ENCODE measurements around the gene NUDT8. TPM values are rescaled to one million over a fixed set of nuclear protein-coding genes. Genes with fewer than 3 reads are reported as not detected.

Gene NUDT8
- total and polyA plus RNA-seq, 10 of the 15 experiments (the other 5 are each of a cell fraction or from before 2014, with no cell fraction given), result 0.32 to 18.2 (median 9.8) TPM

- in situ Hi-C loops (cut with MboI), result no loop called here
Measured at GRCh38 chr11:67596753-67597300, 32.9 kb downstream of the NUDT8 start.

More at GRCh38 chr11:67596753-67597300, 32.9 kb downstream of the NUDT8 start:
- 37% methylated on average over 1 of the region's 1 CpG for WGBS (ENCODE audit: insufficient coverage, insufficient replicate concordance, low lambda C conversion rate, missing lambda C conversion rate)
- TF ChIP-seq SIX5 (IDR thresholded peaks at IDR 0.05; ENCODE audit: low read depth, low read length, severe bottlenecking), result no peak
- TF ChIP-seq, protein P1, sequence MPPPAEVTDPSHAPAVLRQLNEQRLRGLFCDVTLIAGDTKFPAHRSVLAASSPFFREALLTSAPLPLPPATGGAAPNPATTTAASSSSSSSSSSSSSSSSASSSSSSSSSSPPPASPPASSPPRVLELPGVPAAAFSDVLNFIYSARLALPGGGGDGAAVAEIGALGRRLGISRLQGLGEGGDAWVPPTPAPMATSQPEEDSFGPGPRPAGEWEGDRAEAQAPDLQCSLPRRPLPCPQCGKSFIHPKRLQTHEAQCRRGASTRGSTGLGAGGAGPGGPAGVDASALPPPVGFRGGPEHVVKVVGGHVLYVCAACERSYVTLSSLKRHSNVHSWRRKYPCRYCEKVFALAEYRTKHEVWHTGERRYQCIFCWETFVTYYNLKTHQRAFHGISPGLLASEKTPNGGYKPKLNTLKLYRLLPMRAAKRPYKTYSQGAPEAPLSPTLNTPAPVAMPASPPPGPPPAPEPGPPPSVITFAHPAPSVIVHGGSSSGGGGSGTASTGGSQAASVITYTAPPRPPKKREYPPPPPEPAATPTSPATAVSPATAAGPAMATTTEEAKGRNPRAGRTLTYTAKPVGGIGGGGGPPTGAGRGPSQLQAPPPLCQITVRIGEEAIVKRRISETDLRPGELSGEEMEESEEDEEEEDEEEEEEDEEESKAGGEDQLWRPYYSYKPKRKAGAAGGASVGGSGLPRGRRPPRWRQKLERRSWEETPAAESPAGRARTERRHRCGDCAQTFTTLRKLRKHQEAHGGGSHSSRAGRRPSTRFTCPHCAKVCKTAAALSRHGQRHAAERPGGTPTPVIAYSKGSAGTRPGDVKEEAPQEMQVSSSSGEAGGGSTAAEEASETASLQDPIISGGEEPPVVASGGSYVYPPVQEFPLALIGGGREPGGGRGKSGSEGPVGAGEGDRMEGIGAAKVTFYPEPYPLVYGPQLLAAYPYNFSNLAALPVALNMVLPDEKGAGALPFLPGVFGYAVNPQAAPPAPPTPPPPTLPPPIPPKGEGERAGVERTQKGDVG (CRISPR knock-in tag; IDR thresholded peaks at IDR 0.05), result no peak
- TF ChIP-seq, protein P2, sequence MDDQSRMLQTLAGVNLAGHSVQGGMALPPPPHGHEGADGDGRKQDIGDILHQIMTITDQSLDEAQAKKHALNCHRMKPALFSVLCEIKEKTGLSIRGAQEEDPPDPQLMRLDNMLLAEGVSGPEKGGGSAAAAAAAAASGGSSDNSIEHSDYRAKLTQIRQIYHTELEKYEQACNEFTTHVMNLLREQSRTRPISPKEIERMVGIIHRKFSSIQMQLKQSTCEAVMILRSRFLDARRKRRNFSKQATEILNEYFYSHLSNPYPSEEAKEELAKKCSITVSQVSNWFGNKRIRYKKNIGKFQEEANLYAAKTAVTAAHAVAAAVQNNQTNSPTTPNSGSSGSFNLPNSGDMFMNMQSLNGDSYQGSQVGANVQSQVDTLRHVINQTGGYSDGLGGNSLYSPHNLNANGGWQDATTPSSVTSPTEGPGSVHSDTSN (IDR thresholded peaks at IDR 0.05; ENCODE audit: insufficient replicate concordance, low read depth, low read length), result no peak
- no peak for TF ChIP-seq POLR2AphosphoS2 (IDR thresholded peaks at IDR 0.05; ENCODE audit: low read depth, low read length)
- no peak for TF ChIP-seq MYB (IDR thresholded peaks at IDR 0.05; ENCODE audit: borderline replicate concordance, low read depth, low read length)
- TF ChIP-seq, protein P3, sequence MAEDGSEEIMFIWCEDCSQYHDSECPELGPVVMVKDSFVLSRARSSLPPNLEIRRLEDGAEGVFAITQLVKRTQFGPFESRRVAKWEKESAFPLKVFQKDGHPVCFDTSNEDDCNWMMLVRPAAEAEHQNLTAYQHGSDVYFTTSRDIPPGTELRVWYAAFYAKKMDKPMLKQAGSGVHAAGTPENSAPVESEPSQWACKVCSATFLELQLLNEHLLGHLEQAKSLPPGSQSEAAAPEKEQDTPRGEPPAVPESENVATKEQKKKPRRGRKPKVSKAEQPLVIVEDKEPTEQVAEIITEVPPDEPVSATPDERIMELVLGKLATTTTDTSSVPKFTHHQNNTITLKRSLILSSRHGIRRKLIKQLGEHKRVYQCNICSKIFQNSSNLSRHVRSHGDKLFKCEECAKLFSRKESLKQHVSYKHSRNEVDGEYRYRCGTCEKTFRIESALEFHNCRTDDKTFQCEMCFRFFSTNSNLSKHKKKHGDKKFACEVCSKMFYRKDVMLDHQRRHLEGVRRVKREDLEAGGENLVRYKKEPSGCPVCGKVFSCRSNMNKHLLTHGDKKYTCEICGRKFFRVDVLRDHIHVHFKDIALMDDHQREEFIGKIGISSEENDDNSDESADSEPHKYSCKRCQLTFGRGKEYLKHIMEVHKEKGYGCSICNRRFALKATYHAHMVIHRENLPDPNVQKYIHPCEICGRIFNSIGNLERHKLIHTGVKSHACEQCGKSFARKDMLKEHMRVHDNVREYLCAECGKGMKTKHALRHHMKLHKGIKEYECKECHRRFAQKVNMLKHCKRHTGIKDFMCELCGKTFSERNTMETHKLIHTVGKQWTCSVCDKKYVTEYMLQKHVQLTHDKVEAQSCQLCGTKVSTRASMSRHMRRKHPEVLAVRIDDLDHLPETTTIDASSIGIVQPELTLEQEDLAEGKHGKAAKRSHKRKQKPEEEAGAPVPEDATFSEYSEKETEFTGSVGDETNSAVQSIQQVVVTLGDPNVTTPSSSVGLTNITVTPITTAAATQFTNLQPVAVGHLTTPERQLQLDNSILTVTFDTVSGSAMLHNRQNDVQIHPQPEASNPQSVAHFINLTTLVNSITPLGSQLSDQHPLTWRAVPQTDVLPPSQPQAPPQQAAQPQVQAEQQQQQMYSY (CRISPR knock-in tag; IDR thresholded peaks at IDR 0.05), result no peak
- TF ChIP-seq CBX5 (IDR thresholded peaks at IDR 0.05; ENCODE audit: low read depth), result no peak
- TF ChIP-seq HDAC2 (IDR thresholded peaks at IDR 0.05), result no peak
- no peak for TF ChIP-seq E2F8 (IDR thresholded peaks at IDR 0.05; ENCODE audit: low read depth, partially characterized antibody)
- H3K4me3 ChIP-seq, result no peak overlapping the region
- no peaks in the 10 kb centered on the region for H3K36me3 ChIP-seq (ENCODE audit: control insufficient read depth in 2 of 2, insufficient read depth in 2 of 2, low read length in 1 of 2)
- DNase-seq (ENCODE audit: low read depth, low spot score) (no peak), FAIRE-seq (no peak), ATAC-seq (no peak)
- ChIA-PET RAD21 (ENCODE audit: unreplicated experiment) (no interaction called here), CTCF (interaction anchor here (1.2 kb wide), 1 partner anchor 20 kb away, joined by 3 read pairs; no protein-coding TSS in a partner anchor), SMC1A (ENCODE audit: uncharacterized antibody, unreplicated experiment) (interaction anchor here (0.8 to 1.4 kb wide), 4 partner anchors 9 to 60 kb away, joined by 3 to 4 read pairs (median 4); no protein-coding TSS in a partner anchor), POLR2A (no interaction called here)
- no peaks in the 10 kb centered on the region for H3K79me2 ChIP-seq (ENCODE audit: control insufficient read depth, insufficient read depth, low read length)
- H3K27ac ChIP-seq (ENCODE audit: control insufficient read depth, insufficient read depth), result no peak overlapping the region
- H2AFZ ChIP-seq (ENCODE audit: control insufficient read depth, low read depth, low read length), result no peak overlapping the region
- no peak overlapping the region for H3K4me2 ChIP-seq (ENCODE audit: control insufficient read depth, insufficient read depth)
- no peaks in the 10 kb centered on the region for H3K27me3 ChIP-seq (replicated peaks in 1 of 2; ENCODE audit: control insufficient read depth in 2 of 2, insufficient read depth in 2 of 2, low read length in 1 of 2)
- no peaks in the 10 kb centered on the region for H4K20me1 ChIP-seq (ENCODE audit: control insufficient read depth, insufficient read depth)
- intact Hi-C loops (cut with micrococcal nuclease; ENCODE audit: unreplicated experiment), result no loop called here
- peaks cover 1% of the 10 kb centered on the region; the same call in 1 of the 3 replicates for H3K9me3 ChIP-seq (replicated peaks; ENCODE audit: control insufficient read depth, insufficient read depth, low read length)
- H3K4me1 ChIP-seq (ENCODE audit: control insufficient read depth, insufficient read depth, low read length), result peaks cover 15% of the 10 kb centered on the region
- H3K9ac ChIP-seq (ENCODE audit: control insufficient read depth, insufficient read depth, low read length), result no peak overlapping the region
- BruUV-seq (replicated peaks), result no TSS peak
